H1 (cell line): ENCODE results near the gene KRTAP5-8. TPM values are rescaled to one million over a fixed set of nuclear protein-coding genes. Genes with fewer than 3 reads are reported as not detected.

Experiments
- CTCF ChIA-PET: fragments of 300-600 bp; sonication (Branson Sonifier 250); formaldehyde crosslinking; loops from one replicate; lab custom pipeline; 2021; ENCODE audit not compliant: partially characterized antibody; lab: Charles Lee
- POLR2A ChIA-PET: fragments of 300-600 bp; sonication (Branson Sonifier 250); formaldehyde crosslinking; loops from one replicate; lab custom pipeline; 2021; ENCODE audit warnings: inconsistent platforms; ENCODE audit not compliant: partially characterized antibody; lab: Charles Lee
- DNase-seq, 2 experiments: peaks; one replicate each; pipeline versions ENCODE4 v3.0.0 to v3.0.0-alpha.2; 2010 to 2022; ENCODE audit warnings: low spot score in 2 of 2, low read depth in 1 of 2, mixed read lengths in 1 of 2
- FAIRE-seq: peaks from 2 replicates; lab custom pipeline; 2011; peaks lifted over from hg19 to GRCh38; lab: Jason Lieb, UNC
- H2AFZ ChIP-seq: 2 replicates; pipeline ENCODE4 v1.8.1; 2012; ENCODE audit warnings: low read length, inconsistent platforms
- H2AK5ac ChIP-seq: 2 replicates; pipeline ENCODE4 v1.6.1; 2013; ENCODE audit warnings: low read depth, low read length
- H2BK120ac ChIP-seq: replicated peaks from 2 replicates; pipeline ENCODE3; 2013; ENCODE audit warnings: low read depth, low read length, inconsistent platforms
- H2BK12ac ChIP-seq: 2 replicates; pipeline ENCODE4 v1.6.1; 2013; ENCODE audit warnings: low read depth, low read length
- H2BK15ac ChIP-seq: 2 replicates; pipeline ENCODE4 v1.6.1; 2013; ENCODE audit warnings: low read length
- H2BK20ac ChIP-seq: 2 replicates; pipeline ENCODE4 v1.6.1; 2013; ENCODE audit warnings: low read length
- H2BK5ac ChIP-seq: 2 replicates; pipeline ENCODE4 v1.6.1; 2013; ENCODE audit warnings: low read depth, low read length
- H3K14ac ChIP-seq: 2 replicates; pipeline ENCODE4 v1.6.1; 2013; ENCODE audit warnings: inconsistent platforms; ENCODE audit not compliant: insufficient read length
- H3K18ac ChIP-seq: 2 replicates; pipeline ENCODE4 v1.6.1; 2013; ENCODE audit warnings: low read length; ENCODE audit errors: extremely low read depth
- H3K23ac ChIP-seq: 2 replicates; pipeline ENCODE4 v1.6.1; 2013; ENCODE audit warnings: inconsistent platforms; ENCODE audit not compliant: insufficient read length
- H3K23me2 ChIP-seq: 2 replicates; pipeline ENCODE4 v1.6.1; 2013; ENCODE audit warnings: low read depth, low read length
- H3K27ac ChIP-seq: 2 replicates; pipeline ENCODE4 v1.6.1; 2011; ENCODE audit warnings: low read depth, low read length, inconsistent platforms
- H3K27me3 ChIP-seq, 4 experiments: replicated peaks in 1 of 4; 1 replicate in 1 of 4; 2 replicates in 3 of 4; pipeline versions ENCODE4 v1.6.1 to v1.8.1; 2011 to 2013; ENCODE audit warnings: low read length in 3 of 4, mild to moderate bottlenecking in 3 of 4, inconsistent platforms in 2 of 4, mixed read lengths in 2 of 4, moderate library complexity in 1 of 4; ENCODE audit not compliant: control insufficient read depth in 3 of 4, insufficient read depth in 3 of 4; ENCODE audit errors: extremely low read depth in 1 of 4
- H3K36me3 ChIP-seq, 4 experiments: 2 replicates each; pipeline versions ENCODE4 v1.6.1 to v1.8.1; 2011 to 2013; ENCODE audit warnings: mild to moderate bottlenecking in 4 of 4, low read length in 3 of 4, moderate library complexity in 2 of 4, control low read depth in 1 of 4, inconsistent platforms in 1 of 4; ENCODE audit not compliant: insufficient read depth in 4 of 4, control insufficient read depth in 2 of 4
- H3K4ac ChIP-seq: replicated peaks from 2 replicates; pipeline ENCODE3; 2013; ENCODE audit warnings: low read length, low read depth, mixed read lengths, inconsistent platforms; ENCODE audit not compliant: insufficient read length
- H3K4me1 ChIP-seq, 4 experiments: replicated peaks in 1 of 4; 1 replicate in 1 of 4; 2 replicates in 3 of 4; pipeline versions ENCODE4 v1.6.1 to v1.8.1; 2011 to 2013; ENCODE audit warnings: low read length in 3 of 4, inconsistent platforms in 2 of 4, mixed read lengths in 1 of 4; ENCODE audit not compliant: insufficient read depth in 4 of 4, control insufficient read depth in 3 of 4
- H3K4me2 ChIP-seq, 2 experiments: 2 replicates each; pipeline versions ENCODE4 v1.6.1 to v1.8.1; 2011 to 2013; ENCODE audit warnings: low read depth in 2 of 2, low read length in 2 of 2, control low read depth in 1 of 2, inconsistent platforms in 1 of 2, mild to moderate bottlenecking in 1 of 2; ENCODE audit not compliant: insufficient read depth in 1 of 2
- H3K4me3 ChIP-seq, 4 experiments: fragments of 200-600, 300-600 bp in 1 of 4; sonication (generic), shearing (Covaris generic), sonication (Bioruptor Twin) in 1 of 4; 2 replicates each; pipeline versions ENCODE4 v1.5.1 to v1.8.1; 2011 to 2016; ENCODE audit warnings: low read length in 4 of 4, low read depth in 3 of 4, control low read depth in 2 of 4, inconsistent platforms in 2 of 4, mild to moderate bottlenecking in 2 of 4, mixed read lengths in 1 of 4, moderate library complexity in 1 of 4; ENCODE audit not compliant: insufficient read depth in 2 of 4; ENCODE audit errors: extremely low read depth in 1 of 4
- H3K56ac ChIP-seq: replicated peaks from 2 replicates; pipeline ENCODE3; 2013; ENCODE audit warnings: low read depth, mild to moderate bottlenecking, mixed read lengths, low read length, inconsistent platforms; ENCODE audit not compliant: insufficient read length
- H3K79me1 ChIP-seq: 2 replicates; pipeline ENCODE4 v1.6.1; 2013; ENCODE audit warnings: low read depth, low read length, control low read depth
- H3K79me2 ChIP-seq, 2 experiments: 2 replicates each; pipeline versions ENCODE4 v1.6.1 to v1.8.1; 2012 to 2013; ENCODE audit warnings: low read length in 2 of 2, mild to moderate bottlenecking in 2 of 2, inconsistent platforms in 1 of 2; ENCODE audit not compliant: insufficient read depth in 2 of 2, control insufficient read depth in 1 of 2
- H3K9ac ChIP-seq, 4 experiments: replicated peaks in 1 of 4; 1 replicate in 1 of 4; 2 replicates in 3 of 4; pipeline versions ENCODE4 v1.6.1 to v1.8.1; 2011 to 2013; ENCODE audit warnings: low read depth in 3 of 4, low read length in 3 of 4, control low read depth in 2 of 4, mild to moderate bottlenecking in 2 of 4, moderate library complexity in 2 of 4, inconsistent platforms in 1 of 4; ENCODE audit errors: extremely low read depth in 1 of 4
- H3K9me3 ChIP-seq, 2 experiments: 2 replicates each; pipeline versions ENCODE4 v1.6.1 to v1.8.1; 2012 to 2013; ENCODE audit warnings: mild to moderate bottlenecking in 2 of 2, moderate library complexity in 2 of 2, control low read depth in 1 of 2, inconsistent platforms in 1 of 2, low read depth in 1 of 2, low read length in 1 of 2, mixed read lengths in 1 of 2; ENCODE audit not compliant: insufficient read depth in 2 of 2
- H4K20me1 ChIP-seq, 2 experiments: replicated peaks in 1 of 2; 2 replicates each; pipeline versions ENCODE3 to v1.8.1; 2011 to 2013; ENCODE audit warnings: inconsistent platforms in 2 of 2, low read length in 2 of 2, mild to moderate bottlenecking in 1 of 2; ENCODE audit not compliant: insufficient read depth in 2 of 2, control insufficient read depth in 1 of 2
- H4K5ac ChIP-seq: 2 replicates; pipeline ENCODE4 v1.6.1; 2013; ENCODE audit warnings: low read length, low read depth, mixed read lengths, inconsistent platforms; ENCODE audit not compliant: insufficient read length
- H4K8ac ChIP-seq: 2 replicates; pipeline ENCODE4 v1.8.0; 2013; ENCODE audit warnings: mild to moderate bottlenecking, moderate library complexity, low read length, inconsistent platforms; ENCODE audit not compliant: insufficient read depth; ENCODE audit errors: extremely low read depth
- H4K91ac ChIP-seq: replicated peaks from 2 replicates; pipeline ENCODE3; 2013; ENCODE audit warnings: low read length, mixed read lengths, inconsistent platforms; ENCODE audit not compliant: insufficient read length
- BCL11A ChIP-seq, 2 experiments: IDR thresholded peaks; one replicate each; pipeline ENCODE4 v1.6.1; 2011; ENCODE audit warnings: low read depth in 2 of 2, low read length in 2 of 2, mild to moderate bottlenecking in 2 of 2
- CREB1 ChIP-seq: IDR thresholded peaks from 2 replicates; pipeline ENCODE4 v1.6.1; 2012; ENCODE audit warnings: inconsistent platforms
- EGR1 ChIP-seq: IDR thresholded peaks from 2 replicates; pipeline ENCODE4 v1.6.1; 2011; ENCODE audit warnings: low read depth, low read length, borderline replicate concordance
- EZH2 ChIP-seq: fragments of 200-600 bp; sonication (generic); IDR thresholded peaks from 2 replicates; pipeline ENCODE4 v1.7.1; 2012; ENCODE audit warnings: low read depth, mild to moderate bottlenecking, moderate library complexity, low read length, inconsistent platforms; ENCODE audit not compliant: severe bottlenecking
- GTF2F1 ChIP-seq: IDR thresholded peaks from 2 replicates; pipeline ENCODE4 v1.6.1; 2012; ENCODE audit warnings: low read depth, low read length, improper control_type of control experiment, borderline replicate concordance
- JUND ChIP-seq: IDR thresholded peaks from 2 replicates; pipeline ENCODE4 v1.6.1; 2011; ENCODE audit warnings: mild to moderate bottlenecking, improper control_type of control experiment, low read length
- KDM5A ChIP-seq: fragments of 200-600 bp; IDR thresholded peaks from 2 replicates; pipeline ENCODE4 v1.7.1; 2012; ENCODE audit warnings: mild to moderate bottlenecking, low read length, inconsistent platforms, mixed read lengths
- PHF8 ChIP-seq: fragments of 200-600 bp; sonication (generic); conservative IDR thresholded peaks from 2 replicates; pipeline ENCODE4 v1.7.1; 2012; ENCODE audit warnings: low read depth, mild to moderate bottlenecking, inconsistent platforms, low read length, moderate library complexity
- SAP30 ChIP-seq: fragments of 300-600 bp; sonication (generic); IDR thresholded peaks from 2 replicates; pipeline ENCODE4 v1.7.1; 2012; ENCODE audit warnings: low read length, moderate library complexity, mild to moderate bottlenecking, inconsistent platforms; ENCODE audit not compliant: insufficient read depth, insufficient replicate concordance
- SIN3A ChIP-seq, 2 experiments: IDR thresholded peaks in 1 of 2; conservative IDR thresholded peaks in 1 of 2; 2 replicates each; pipeline ENCODE4 v1.6.1; 2011 to 2012; ENCODE audit warnings: low read length in 2 of 2, improper control_type of control experiment in 1 of 2, low read depth in 1 of 2, mild to moderate bottlenecking in 1 of 2
- SIRT6 ChIP-seq: IDR thresholded peaks from one replicate; pipeline ENCODE4 v1.7.1; 2012; ENCODE audit warnings: low read length, inconsistent platforms
- SRF ChIP-seq: IDR thresholded peaks from 2 replicates; pipeline ENCODE4 v1.6.1; 2011; ENCODE audit warnings: mild to moderate bottlenecking, low read depth, low read length, moderate library complexity
- TBP ChIP-seq: IDR thresholded peaks from 2 replicates; pipeline ENCODE4 v1.6.1; 2011; ENCODE audit warnings: low read depth, low read length, improper control_type of control experiment
- WGBS, 2 experiments: shearing (Covaris generic) in 1 of 2; methylation state at CpG; one replicate each; pipeline versions ENCODE4 v1.1.6 to v1.1.7; 2013 to 2015; ENCODE audit warnings: low lambda C conversion rate in 2 of 2, mixed read lengths in 2 of 2, inconsistent platforms in 1 of 2, low coverage in 1 of 2, missing lambda C conversion rate in 1 of 2; ENCODE audit not compliant: insufficient replicate concordance in 2 of 2, insufficient coverage in 1 of 2, insufficient read length in 1 of 2; ENCODE audit errors: extremely low coverage in 1 of 2, missing lambda C conversion rate in 1 of 2; 5-methylcytosine and 5-hydroxymethylcytosine counted together
- polyA plus RNA-seq, 7 experiments: library from polyadenylated mRNA; depleted of rRNA in 3 of 7; stranded (reverse) in 5 of 7; unstranded in 2 of 7; fragments of >200 nt in 5 of 7; fragments of 200-250 nt in 2 of 7; gene quantifications; 1 replicate in 5 of 7; 2 replicates in 1 of 7; 4 replicates in 1 of 7; pipeline versions ENCODE4 v1.2.1 to v1.2.3, GENCODE V29; 2011 to 2013; ENCODE audit warnings: missing spikeins in 2 of 7, mixed read lengths in 2 of 7
- total RNA-seq: library from RNA; stranded (reverse); fragmentation: NEBNext Ultra II Directional; extraction: Animal tissue kit (Norgen Biotek cat#: 25700); gene quantifications from 2 replicates; pipeline ENCODE4 v1.2.1, GENCODE V29; 2021

The KRTAP5-8 gene
- total and polyA plus RNA-seq, 2 of the 8 experiments (the other 6 are each of a cell fraction or from before 2014, with no cell fraction given), result not detected

GRCh38 chr11:71489311-71490043 is 48.3 kb upstream of the KRTAP5-8 start:
- Histone ChIP-seq H2BK120ac (no peak overlapping the region), H2BK15ac (no peak overlapping the region), H2BK5ac (no peak overlapping the region), H3K18ac (no peak overlapping the region), H2BK20ac (no peak overlapping the region), H3K36me3 (peaks cover 0 to 17% (median 8%) of the 10 kb centered on the region in 4 experiments; a peak in 4 of 8 replicates), H3K27ac (no peak overlapping the region), H3K23ac (no peak overlapping the region), H4K91ac (no peak overlapping the region), H3K4me1 (no peaks in the 10 kb centered on the region)
- FAIRE-seq (no peak), DNase-seq (peak in 1 of 2 experiments; percentile 33)
- POLR2A ChIA-PET, result interaction anchor here (0.6 kb wide), 1 partner anchor 136 kb away, joined by 4 read pairs; no protein-coding TSS in a partner anchor
- no peak for TF ChIP-seq CREB1
- no peak for TF ChIP-seq EGR1
- no peak for TF ChIP-seq SIN3A (conservative IDR thresholded peaks at IDR 0.05 in 1 of 2, IDR thresholded peaks at IDR 0.05 in 1 of 2; ENCODE audit: low read depth in 1 of 2, low read length in 2 of 2)
- TF ChIP-seq SIRT6, result no peak
- TF ChIP-seq EZH2, result no peak
- no peak for TF ChIP-seq JUND
- TF ChIP-seq SAP30, result no peak
- no peak for TF ChIP-seq BCL11A (IDR thresholded peaks at IDR 0.05; ENCODE audit: low read depth in 2 of 2, low read length in 2 of 2)
- no peak for TF ChIP-seq GTF2F1
- no peak for TF ChIP-seq KDM5A
- TF ChIP-seq TBP, result no peak
- no peak for TF ChIP-seq SRF
- no peak for TF ChIP-seq PHF8
- TF ChIP-seq, all 59 proteins: peak for 0
- H3K9ac ChIP-seq, result no peak overlapping the region
- H3K79me1 ChIP-seq, result no peaks in the 10 kb centered on the region
- H4K5ac ChIP-seq, result no peak overlapping the region
- no peaks in the 10 kb centered on the region for H3K27me3 ChIP-seq
- no peak overlapping the region for H3K4me2 ChIP-seq
- H2AFZ ChIP-seq, result no peak overlapping the region
- no peak overlapping the region for H3K4ac ChIP-seq
- no peaks in the 10 kb centered on the region for H3K9me3 ChIP-seq
- no peak overlapping the region for H2AK5ac ChIP-seq
- H3K4me3 ChIP-seq, result no peak overlapping the region
- H2BK12ac ChIP-seq, result no peak overlapping the region
- no peak overlapping the region for H3K14ac ChIP-seq
- CTCF ChIA-PET, result interaction anchor here (2.1 kb wide), 1 partner anchor 9 kb away, joined by 4 read pairs; no protein-coding TSS in a partner anchor
- H3K79me2 ChIP-seq, result no peaks in the 10 kb centered on the region
- H4K20me1 ChIP-seq, result peaks cover 0 to 14% of the 10 kb centered on the region in 2 experiments
- WGBS, 2 experiments, result 93% methylated on average over 15 of the region's 15 CpGs; no CpG with 5 or more reads in 1 of the 2 experiments
- peaks cover 4% of the 10 kb centered on the region; the same call in 1 of the 2 replicates for H3K23me2 ChIP-seq
- H3K56ac ChIP-seq, result no peak overlapping the region
- H4K8ac ChIP-seq, result peak overlapping the region; percentile 71; the same call in 1 of the 2 replicates
